K562 (cell line): ENCODE measurements around the gene DHX38. TPM values are rescaled to one million over a fixed set of nuclear protein-coding genes. Genes with fewer than 3 reads are reported as not detected.

Experiments used
- ATAC-seq: fragments of 200-7000 bp; cut with Tn5 transposase; 3 replicates; pipeline ENCODE4 v1.9.1; 2020; ENCODE audit warnings: moderate library complexity
- BruUV-seq: library from RNA; stranded (reverse); fragments of 400-500 nt; replicated peaks from 2 replicates; lab custom pipeline; 2021; lab: Mats Ljungman, UMichigan
- CTCF ChIA-PET: fragments of 300-600 bp; formaldehyde crosslinking; extraction: SDS; loops from one replicate; lab custom pipeline; 2021; ENCODE audit warnings: low intra/inter-chr PET ratio; lab: Yijun Ruan, JAX
- POLR2A ChIA-PET: fragments of 300-600, 350-650 bp; sonication (Branson Sonifier 250); formaldehyde crosslinking; extraction: SDS; loops from one replicate; lab custom pipeline; 2021; ENCODE audit warnings: antibody characterized with exemption, inconsistent platforms; lab: Yijun Ruan, JAX
- DNase-seq, 4 experiments: peaks; one replicate each; pipeline versions ENCODE4 v3.0.0 to v3.0.0-alpha.2; 2011 to 2018; ENCODE audit warnings: low spot score in 3 of 4, mixed read lengths in 3 of 4; ENCODE audit errors: extremely low read depth in 1 of 4
- FAIRE-seq: peaks from 2 replicates; lab custom pipeline; 2011; peaks lifted over from hg19 to GRCh38; lab: Jason Lieb, UNC
- H2AFZ ChIP-seq: 2 replicates; pipeline ENCODE4 v1.6.0; 2011; ENCODE audit warnings: low read depth, low read length, control low read depth, inconsistent platforms
- H3K27ac ChIP-seq: fragments of 200-600 bp; 3 replicates; pipeline ENCODE4 v1.8.0; 2011; ENCODE audit warnings: low read depth, mild to moderate bottlenecking, control low read depth, inconsistent platforms, low read length, moderate library complexity, mixed read lengths; ENCODE audit errors: extremely low read depth
- H3K27me3 ChIP-seq, 2 experiments: fragments of 300-600 bp in 1 of 2; 2 replicates in 1 of 2; 3 replicates in 1 of 2; pipeline versions ENCODE4 v1.6.0 to v1.8.0; 2011; ENCODE audit warnings: inconsistent platforms in 2 of 2, low read length in 2 of 2, mild to moderate bottlenecking in 1 of 2, mixed read lengths in 1 of 2, moderate library complexity in 1 of 2; ENCODE audit not compliant: control insufficient read depth in 2 of 2, insufficient read depth in 2 of 2
- H3K36me3 ChIP-seq: fragments of 300-600 bp; 3 replicates; pipeline ENCODE4 v1.8.0; 2011; ENCODE audit warnings: mild to moderate bottlenecking, low read length, inconsistent platforms; ENCODE audit not compliant: control insufficient read depth, insufficient read depth
- H3K4me1 ChIP-seq, 2 experiments: fragments of 200-600 bp in 1 of 2; replicated peaks in 1 of 2; 2 replicates in 1 of 2; 3 replicates in 1 of 2; pipeline versions ENCODE4 v1.5.1 to v1.8.0; 2011; ENCODE audit warnings: inconsistent platforms in 2 of 2, low read length in 2 of 2, mild to moderate bottlenecking in 1 of 2, mixed read lengths in 1 of 2, moderate library complexity in 1 of 2; ENCODE audit not compliant: control insufficient read depth in 2 of 2, insufficient read depth in 2 of 2
- H3K4me2 ChIP-seq: 2 replicates; pipeline ENCODE4 v1.6.1; 2011; ENCODE audit warnings: low read length, control low read depth, inconsistent platforms, mixed read lengths; ENCODE audit not compliant: insufficient read depth
- H3K4me3 ChIP-seq: fragments of 200-600 bp; sonication (generic), shearing (Covaris generic); 2 replicates; pipeline ENCODE4 v1.5.1; 2016; ENCODE audit warnings: control low read depth, inconsistent platforms
- H3K79me2 ChIP-seq: fragments of 200-600 bp; 3 replicates; pipeline ENCODE4 v1.8.0; 2011; ENCODE audit warnings: low read length, inconsistent platforms; ENCODE audit not compliant: control insufficient read depth, insufficient read depth
- H3K9ac ChIP-seq, 2 experiments: 2 replicates each; pipeline versions ENCODE4 v1.6.0 to v1.6.1; 2011; ENCODE audit warnings: low read depth in 2 of 2, low read length in 2 of 2, control low read depth in 1 of 2, inconsistent platforms in 1 of 2, mild to moderate bottlenecking in 1 of 2, mixed read lengths in 1 of 2; ENCODE audit not compliant: insufficient read depth in 1 of 2
- H3K9me1 ChIP-seq: one replicate; pipeline ENCODE4 v1.6.0; 2011; ENCODE audit warnings: inconsistent platforms, mild to moderate bottlenecking, low read length, moderate library complexity; ENCODE audit not compliant: control insufficient read depth, insufficient read depth
- H3K9me3 ChIP-seq: replicated peaks from 2 replicates; pipeline ENCODE4 v1.5.1; 2011; ENCODE audit warnings: low read depth, low read length, inconsistent platforms; ENCODE audit not compliant: control insufficient read depth, insufficient read depth
- H4K20me1 ChIP-seq: replicated peaks from 2 replicates; pipeline ENCODE4 v1.6.1; 2011; ENCODE audit warnings: low read length, inconsistent platforms, mixed read lengths; ENCODE audit not compliant: control insufficient read depth, insufficient read depth
- BCOR ChIP-seq: fragments of 450-650 bp; IDR thresholded peaks from 2 replicates; pipeline ENCODE4 v1.6.1; 2016
- CHCHD3 ChIP-seq: fragments of 250-450 bp; sonication (Bioruptor Pico); IDR thresholded peaks from 2 replicates; pipeline ENCODE4 v2.1.2; 2022; ENCODE audit warnings: mild to moderate bottlenecking
- ELK1 ChIP-seq: sonication (generic); formaldehyde crosslinking; IDR thresholded peaks from 2 replicates; pipeline ENCODE4 v1.8.1; 2022; ENCODE audit warnings: missing genetic modification reagents
- JUNB ChIP-seq: fragments of 450-650 bp; formaldehyde crosslinking; conservative IDR thresholded peaks from 2 replicates; pipeline ENCODE4 v1.4.0; 2020; ENCODE audit warnings: mild to moderate bottlenecking
- SETDB1 ChIP-seq: IDR thresholded peaks from one replicate; pipeline ENCODE4 v1.6.1; 2012; ENCODE audit warnings: low read length, control low read depth, inconsistent platforms
- SMAD2 ChIP-seq: fragments of 150-350 bp; IDR thresholded peaks from 2 replicates; pipeline ENCODE4 v1.6.1; 2014; ENCODE audit warnings: low read depth, mild to moderate bottlenecking, low read length
- TBP ChIP-seq: optimal IDR thresholded peaks from 2 replicates; pipeline ENCODE3; 2011; ENCODE audit warnings: low read depth, low read length, improper control_type of control experiment
- ZNF121 ChIP-seq: sonication (generic); formaldehyde crosslinking; conservative IDR thresholded peaks from 2 replicates; pipeline ENCODE4 v1.8.0; 2022; ENCODE audit warnings: missing genetic modification reagents
- ZNF146 ChIP-seq: IDR thresholded peaks from one replicate; pipeline ENCODE4 v1.6.1; 2018; ENCODE audit warnings: missing compliant biosample characterization; ENCODE audit not compliant: unreplicated experiment
- ZNF197 ChIP-seq: fragments of 200-800 bp; sonication (Bioruptor generic); IDR thresholded peaks from 2 replicates; pipeline ENCODE4 v1.6.1; 2016; ENCODE audit warnings: low read depth, missing genetic modification characterization, missing compliant biosample characterization
- WGBS: fragments of 100-300 bp; shearing (Covaris generic); methylation state at CpG from one replicate; pipeline ENCODE4 v1.1.6; 2016; ENCODE audit warnings: low coverage, mixed read lengths; ENCODE audit not compliant: insufficient coverage; ENCODE audit errors: missing lambda C conversion rate; 5-methylcytosine and 5-hydroxymethylcytosine counted together
- in situ Hi-C: fragments of 300-500 bp; cut with MboI; formaldehyde crosslinking; loops from 4 replicates; pipeline ENCODE4 v1.15.0; 2018; ENCODE audit warnings: inconsistent platforms, mixed read lengths
- intact Hi-C: fragments of 100-400 bp; cut with micrococcal nuclease; formaldehyde crosslinking; loops from 2 replicates; pipeline ENCODE4 v1.14.2; 2022
- polyA plus RNA-seq, 8 experiments: library from polyadenylated mRNA; depleted of rRNA in 4 of 8; stranded (reverse) in 5 of 8; unstranded in 3 of 8; fragments of >200 nt; fragmentation: Nextera tagmentation in 2 of 8; fragmentation: Illumina TruSeq in 1 of 8; extraction: Ambion mirVana in 2 of 8; extraction: Trizol in 1 of 8; gene quantifications; 2 replicates each; pipeline versions ENCODE4 v1.2.1 to v1.2.3, GENCODE V29; 2011 to 2014; ENCODE audit warnings: inconsistent platforms in 1 of 8, missing spikeins in 1 of 8
- total RNA-seq, 7 experiments: library from RNA; depleted of rRNA in 6 of 7; stranded (reverse); fragments of >200 nt in 6 of 7; fragmentation: Illumina TruSeq in 2 of 7; extraction: Trizol in 2 of 7; gene quantifications; 2 replicates each; pipeline versions ENCODE4 v1.2.1 to v1.2.3, GENCODE V29; 2011 to 2021; ENCODE audit warnings: low replicate concordance in 1 of 7

DHX38 gene
- total and polyA plus RNA-seq, 9 of the 15 experiments (the other 6 are each of a cell fraction or from before 2014, with no cell fraction given), result 2.8 to 76.8 (median 40.8) TPM

GRCh38 chr16:72060405-72060804, 33.2 kb upstream of the DHX38 start:
- TF ChIP-seq SETDB1, result no peak
- TF ChIP-seq CHCHD3 (CRISPR knock-in tag), result no peak
- TF ChIP-seq ELK1, result no peak
- ChIA-PET CTCF (no interaction called here), POLR2A (no interaction called here)
- in situ Hi-C loops (no loop called here), intact Hi-C loops (loop anchor here (10.0 kb wide), 1 partner anchor 94 kb away; no protein-coding TSS in a partner anchor)
- no TSS peak for BruUV-seq
- ATAC-seq (no peak), DNase-seq (no peak), FAIRE-seq (no peak)
- Histone ChIP-seq H3K4me1 (no peaks in the 10 kb centered on the region), H3K4me3 (no peak overlapping the region), H3K9ac (no peak overlapping the region), H4K20me1 (0 out of 2 replicates have a peak, but pooled peaks cover 4% of the 10 kb centered on the region), H3K79me2 (no peaks in the 10 kb centered on the region), H3K36me3 (no peaks in the 10 kb centered on the region), H3K27ac (no peak overlapping the region), H3K27me3 (peaks cover 20% of the 10 kb centered on the region in 2 experiments; a peak in 4 of 5 replicates), H3K9me3 (no peaks in the 10 kb centered on the region), H3K4me2 (no peak overlapping the region), H3K9me1 (no peaks in the 10 kb centered on the region), H2AFZ (no peak overlapping the region)
- WGBS, result 3% methylated on average over 9 of the region's 9 CpGs

- H3K4me2 ChIP-seq, result no peak overlapping the region
- no peak for FAIRE-seq
- POLR2A ChIA-PET, result interaction anchor here (0.6 to 1.0 kb wide), 3 partner anchors 11 to 1902 kb away, joined by 3 read pairs; no protein-coding TSS in a partner anchor
These were observed 32.1 kb upstream of the DHX38 start for GRCh38 chr16:72061564-72061963.

More at GRCh38 chr16:72061564-72061963, 32.1 kb upstream of the DHX38 start:
- ATAC-seq, result no peak
- in situ Hi-C loops, result no loop called here
- DNase-seq, result no peak
- Histone ChIP-seq H3K27ac (no peak overlapping the region), H3K9ac (no peak overlapping the region), H3K9me1 (no peaks in the 10 kb centered on the region), H3K4me1 (no peaks in the 10 kb centered on the region), H3K27me3 (peaks cover 12 to 15% of the 10 kb centered on the region in 2 experiments; a peak in 4 of 5 replicates), H3K4me3 (no peak overlapping the region), H2AFZ (no peak overlapping the region), H4K20me1 (no peaks in the 10 kb centered on the region), H3K79me2 (no peaks in the 10 kb centered on the region), H3K36me3 (no peaks in the 10 kb centered on the region), H3K9me3 (no peaks in the 10 kb centered on the region)
- no peak for TF ChIP-seq BCOR
- no peak for TF ChIP-seq ZNF197
- TF ChIP-seq TBP, result no peak
- no peak for TF ChIP-seq JUNB (CRISPR knock-in tag)
- TF ChIP-seq ZNF146 (CRISPR knock-in tag), result no peak
- TF ChIP-seq ZNF121 (CRISPR knock-in tag), result no peak
- TF ChIP-seq SMAD2, result no peak
- 0% methylated on average over 1 of the region's 1 CpG for WGBS
- intact Hi-C loops, result loop anchor here (10.0 kb wide), 1 partner anchor 93 kb away; no protein-coding TSS in a partner anchor
- no TSS peak for BruUV-seq
- CTCF ChIA-PET, result no interaction called here
